CD8-positive, alpha-beta memory T cell (primary cell): Measurements from ENCODE around the gene KRT82. TPM values are rescaled to one million over a fixed set of nuclear protein-coding genes. Genes with fewer than 3 reads are reported as not detected.

ENCODE experiments used
- CTCF ChIA-PET: fragments of 350-600 bp; sonication (Branson Sonifier 250); formaldehyde crosslinking; loops from one replicate; lab custom pipeline; 2021; ENCODE audit warnings: antibody characterized with exemption; lab: Charles Lee
- POLR2A ChIA-PET: fragments of 350-600 bp; sonication (Branson Sonifier 250); formaldehyde crosslinking; loops from one replicate; lab custom pipeline; 2021; ENCODE audit warnings: antibody characterized with exemption; lab: Charles Lee
- DNase-seq, 5 donors: peaks; one replicate each; pipeline versions ENCODE4 v3.0.0 to v3.0.0-alpha.2; 2020 to 2022; ENCODE audit warnings: mixed read lengths in 1 of 5
- H3K27ac ChIP-seq: one replicate; pipeline ENCODE4 v1.7.0; 2013; ENCODE audit warnings: low read depth, mild to moderate bottlenecking, low read length, moderate library complexity
- H3K27me3 ChIP-seq: 2 replicates; pipeline ENCODE4 v1.7.0; 2013; ENCODE audit warnings: low read length, mild to moderate bottlenecking; ENCODE audit not compliant: insufficient read depth, poor library complexity, severe bottlenecking
- H3K36me3 ChIP-seq: 2 replicates; pipeline ENCODE4 v1.7.0; 2013; ENCODE audit warnings: mild to moderate bottlenecking, low read length, moderate library complexity; ENCODE audit not compliant: insufficient read depth
- H3K4me1 ChIP-seq: 2 replicates; pipeline ENCODE4 v1.7.0; 2013; ENCODE audit warnings: mild to moderate bottlenecking, low read length, moderate library complexity; ENCODE audit not compliant: insufficient read depth
- H3K4me3 ChIP-seq: 2 replicates; pipeline ENCODE4 v1.7.0; 2013; ENCODE audit warnings: mild to moderate bottlenecking, low read length
- H3K9me3 ChIP-seq: 2 replicates; pipeline ENCODE4 v1.7.0; 2013; ENCODE audit warnings: mild to moderate bottlenecking, low read length
- H3K27ac Mint-ChIP-seq, 8 donors: one replicate each; pipeline ENCODE4 v1.8.0; 2020 to 2021; ENCODE audit warnings: mixed read lengths in 8 of 8, mild to moderate bottlenecking in 6 of 8, inconsistent platforms in 3 of 8, moderate library complexity in 3 of 8
- H3K27me3 Mint-ChIP-seq, 2 donors: one replicate each; pipeline ENCODE4 v1.8.0; 2020 to 2021; ENCODE audit warnings: mixed read lengths in 2 of 2, mild to moderate bottlenecking in 1 of 2, moderate library complexity in 1 of 2
- H3K36me3 Mint-ChIP-seq, 3 donors: one replicate each; pipeline ENCODE4 v1.8.0; 2020 to 2021; ENCODE audit warnings: mixed read lengths in 3 of 3, inconsistent platforms in 1 of 3, mild to moderate bottlenecking in 1 of 3
- H3K4me1 Mint-ChIP-seq, 3 donors: one replicate each; pipeline ENCODE4 v1.8.0; 2020 to 2021; ENCODE audit warnings: mixed read lengths in 3 of 3, inconsistent platforms in 1 of 3, mild to moderate bottlenecking in 1 of 3
- H3K4me3 Mint-ChIP-seq, 7 donors: one replicate each; pipeline ENCODE4 v1.8.0; 2020 to 2021; ENCODE audit warnings: mixed read lengths in 7 of 7, mild to moderate bottlenecking in 6 of 7, moderate library complexity in 4 of 7, inconsistent platforms in 2 of 7
- H3K9me3 Mint-ChIP-seq, 5 donors: one replicate each; pipeline ENCODE4 v1.8.0; 2020 to 2022; ENCODE audit warnings: mixed read lengths in 5 of 5, mild to moderate bottlenecking in 3 of 5, moderate library complexity in 2 of 5, inconsistent platforms in 1 of 5
- polyA plus RNA-seq: library from polyadenylated mRNA; unstranded; fragments of 300-500 nt; fragmentation: Illumina TruSeq; gene quantifications from one replicate; pipeline ENCODE4 v1.2.3, GENCODE V29; 2021
- total RNA-seq, 2 experiments: library from RNA; stranded (reverse); gene quantifications; one replicate each; pipeline ENCODE4 v1.2.3, GENCODE V29; 2021

The KRT82 gene
- total and polyA plus RNA-seq, 3 experiments from 2014 or later: not detected

DNA sequence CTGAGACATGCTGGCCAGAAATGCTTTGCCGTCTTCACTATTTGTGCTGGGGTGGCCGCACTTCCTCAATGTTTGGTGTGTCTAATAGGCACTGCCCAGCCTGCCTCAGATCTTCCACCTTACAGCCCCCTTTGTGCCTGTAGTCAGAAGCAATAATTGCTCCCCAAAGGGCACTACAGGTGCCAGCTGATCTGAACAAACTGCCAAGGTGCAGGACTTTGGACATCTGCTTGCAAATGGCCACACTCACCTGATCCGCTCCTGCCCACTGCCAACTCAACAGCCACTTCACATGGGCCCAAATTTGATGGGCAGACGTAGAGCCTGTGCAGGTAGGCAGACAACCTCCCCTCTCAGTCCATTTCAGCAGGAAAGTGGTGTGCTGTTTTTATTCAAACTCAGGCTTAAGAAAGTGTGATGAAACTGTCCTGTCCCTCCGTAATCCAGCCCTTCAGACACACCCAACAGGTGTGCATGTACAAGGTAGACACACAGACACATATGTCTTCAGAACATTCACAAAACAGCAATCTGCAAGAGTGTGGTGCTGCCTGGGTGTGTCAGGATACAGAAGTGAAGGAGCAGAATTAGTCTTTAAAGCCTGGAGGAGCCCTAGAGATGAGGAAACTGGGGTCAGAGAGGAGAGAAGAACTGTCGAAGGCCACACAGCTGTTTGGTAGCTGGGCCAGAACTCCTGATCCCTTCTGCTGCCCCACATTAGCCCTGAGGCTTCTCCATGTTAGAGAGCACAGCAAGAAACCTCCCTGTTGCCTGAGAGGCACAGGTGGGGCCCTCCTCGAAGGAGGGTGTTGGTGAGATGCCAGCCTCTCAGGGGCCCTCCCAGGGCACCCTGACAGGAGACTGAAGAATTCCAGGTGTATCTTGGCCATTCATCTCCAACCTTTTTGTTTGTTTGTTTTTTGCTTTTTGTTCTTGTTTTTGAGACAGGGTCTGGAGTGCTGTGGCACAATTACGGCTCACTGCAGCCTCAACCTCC is 32.5 kb upstream of the KRT82 start:
- H3K27ac Mint-ChIP-seq: no peak overlapping the region
- no peak overlapping the region for H3K27ac ChIP-seq
- no peak overlapping the region for H3K4me3 ChIP-seq
- POLR2A ChIA-PET: no interaction called here
- DNase-seq: no peak
- no peaks in the 10 kb centered on the region for H3K9me3 Mint-ChIP-seq
- no peaks in the 10 kb centered on the region for H3K36me3 ChIP-seq
- H3K36me3 Mint-ChIP-seq: no peaks in the 10 kb centered on the region
- no peaks in the 10 kb centered on the region for H3K27me3 ChIP-seq
- peaks cover 11 to 58% of the 10 kb centered on the region in 2 donors for H3K27me3 Mint-ChIP-seq
- H3K4me1 ChIP-seq: no peaks in the 10 kb centered on the region
- no peaks in the 10 kb centered on the region for H3K4me1 Mint-ChIP-seq
- CTCF ChIA-PET: no interaction called here
- H3K9me3 ChIP-seq: no peaks in the 10 kb centered on the region
- H3K4me3 Mint-ChIP-seq: no peak overlapping the region

DNA sequence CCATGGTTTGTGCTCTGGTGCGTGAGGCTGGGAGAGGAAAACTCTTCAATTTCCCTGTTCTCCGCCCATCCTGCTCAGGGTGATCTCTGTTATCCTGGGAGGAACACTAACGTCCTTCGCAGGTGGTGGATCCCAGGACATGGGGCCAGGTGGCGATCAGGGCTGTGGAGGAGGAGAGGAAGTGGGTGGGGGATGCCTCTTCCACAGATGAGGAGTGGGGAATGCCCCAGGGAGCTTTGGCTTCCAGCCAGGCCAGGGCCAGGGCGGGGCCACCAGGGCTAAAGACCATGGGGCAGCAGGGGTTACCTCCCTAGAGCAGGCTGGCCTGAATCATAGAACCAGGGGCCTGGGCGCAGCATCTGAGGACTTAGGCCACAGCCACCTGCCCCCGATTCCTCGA is 31.4 kb upstream of the KRT82 start:
- no peaks in the 10 kb centered on the region for H3K4me1 ChIP-seq
- no peak overlapping the region for H3K27ac ChIP-seq
- Mint-ChIP-seq H3K9me3 (no peaks in the 10 kb centered on the region), H3K27me3 (peaks cover 15 to 58% of the 10 kb centered on the region in 2 donors), H3K4me1 (no peaks in the 10 kb centered on the region), H3K36me3 (no peaks in the 10 kb centered on the region), H3K4me3 (no peak overlapping the region), H3K27ac (no peak overlapping the region)
- H3K27me3 ChIP-seq: no peaks in the 10 kb centered on the region
- no peaks in the 10 kb centered on the region for H3K36me3 ChIP-seq
- CTCF ChIA-PET: no interaction called here
- no peaks in the 10 kb centered on the region for H3K9me3 ChIP-seq
- POLR2A ChIA-PET: no interaction called here
- DNase-seq: no peak
- H3K4me3 ChIP-seq: no peak overlapping the region

DNA sequence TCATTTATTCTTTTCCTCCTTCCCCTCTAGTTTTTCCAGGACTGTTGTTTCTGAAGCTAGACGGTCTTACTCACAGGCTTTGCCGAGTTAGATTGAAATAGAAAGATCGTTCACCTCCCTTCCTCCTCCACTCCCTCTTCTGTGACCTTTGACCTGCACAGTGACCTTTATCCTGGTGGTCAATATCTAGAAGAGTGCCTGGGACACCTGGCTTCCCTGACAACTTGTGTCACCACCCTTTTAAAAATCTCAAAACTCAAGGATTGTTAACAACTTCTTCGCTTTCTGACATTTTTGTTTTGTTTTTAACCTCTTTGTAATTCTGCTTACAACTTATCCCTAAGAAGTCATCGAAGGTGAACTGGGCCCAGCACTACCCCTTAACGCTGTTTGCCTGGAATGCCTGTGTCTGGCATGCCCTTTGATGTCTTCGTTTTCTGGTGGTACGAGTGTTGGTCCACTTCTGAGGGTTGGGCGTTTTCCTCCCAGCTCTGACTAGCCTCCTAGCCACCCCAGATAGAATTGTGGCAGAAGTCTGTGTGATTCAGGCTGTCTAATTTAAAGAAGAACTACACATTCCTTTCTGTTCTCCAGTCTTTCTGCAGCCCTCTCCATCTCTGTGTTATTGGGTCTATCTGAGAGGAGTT is 30.8 kb upstream of the KRT82 start:
- POLR2A ChIA-PET: no interaction called here
- H3K27me3 Mint-ChIP-seq: peaks cover 17 to 58% of the 10 kb centered on the region in 2 donors
- CTCF ChIA-PET: no interaction called here
- H3K27me3 ChIP-seq: no peaks in the 10 kb centered on the region
- no peaks in the 10 kb centered on the region for H3K4me1 Mint-ChIP-seq
- no peaks in the 10 kb centered on the region for H3K9me3 ChIP-seq
- H3K4me1 ChIP-seq: no peaks in the 10 kb centered on the region
- H3K4me3 Mint-ChIP-seq: no peak overlapping the region
- no peaks in the 10 kb centered on the region for H3K36me3 Mint-ChIP-seq
- H3K36me3 ChIP-seq: no peaks in the 10 kb centered on the region
- H3K27ac Mint-ChIP-seq: peak overlapping the region in 1 of 8 donors; percentile 38
- no peak for DNase-seq
- H3K9me3 Mint-ChIP-seq: no peaks in the 10 kb centered on the region
- no peak overlapping the region for H3K27ac ChIP-seq
- no peak overlapping the region for H3K4me3 ChIP-seq

DNA sequence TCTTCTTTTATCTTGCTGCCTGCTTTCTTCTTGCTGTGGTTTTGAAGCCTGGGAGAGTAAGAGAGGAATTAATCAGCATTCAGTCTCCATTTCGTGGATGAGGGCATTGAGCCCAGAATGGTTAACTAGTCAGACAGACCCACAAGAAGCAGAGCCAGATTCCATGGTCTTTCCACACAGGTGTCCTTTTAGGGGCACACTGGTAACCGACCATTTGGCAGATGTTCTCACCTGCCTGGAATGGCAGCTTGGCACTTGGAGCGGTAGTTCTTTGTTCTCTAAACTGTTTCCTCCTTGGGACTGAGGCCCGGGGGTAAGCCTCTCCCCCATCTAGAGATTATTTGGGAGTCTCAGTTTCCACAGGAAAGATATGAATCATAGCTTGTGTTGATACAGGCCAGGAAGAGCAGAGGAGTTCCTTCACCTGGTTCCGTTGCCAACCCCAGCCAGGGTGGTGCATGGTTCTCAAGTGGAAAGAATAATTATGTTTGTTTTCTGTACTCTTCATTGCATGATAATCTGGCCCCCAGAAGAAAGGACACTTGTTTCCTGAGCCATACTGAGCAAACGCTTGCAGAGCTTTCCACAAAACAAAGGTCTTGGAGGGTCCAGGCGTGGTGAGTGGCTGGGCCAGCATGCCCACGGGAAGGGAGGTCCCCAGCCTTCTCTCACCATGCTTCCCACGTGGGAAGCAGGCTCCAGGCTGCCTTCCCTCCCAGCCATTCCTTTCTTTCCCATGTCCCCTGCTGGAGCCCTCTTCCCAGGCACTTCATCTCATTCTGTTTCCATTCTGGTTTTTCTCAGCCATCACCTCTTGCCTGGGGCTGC is 30.1 kb upstream of the KRT82 start:
- no peaks in the 10 kb centered on the region for H3K9me3 Mint-ChIP-seq
- Histone ChIP-seq H3K27me3 (peaks cover 7% of the 10 kb centered on the region), H3K36me3 (no peaks in the 10 kb centered on the region), H3K4me1 (no peaks in the 10 kb centered on the region), H3K27ac (no peak overlapping the region), H3K4me3 (no peak overlapping the region), H3K9me3 (no peaks in the 10 kb centered on the region)
- peaks cover 20 to 55% of the 10 kb centered on the region in 2 donors for H3K27me3 Mint-ChIP-seq
- no peak overlapping the region for H3K4me3 Mint-ChIP-seq
- H3K4me1 Mint-ChIP-seq: no peaks in the 10 kb centered on the region
- H3K36me3 Mint-ChIP-seq: no peaks in the 10 kb centered on the region
- H3K27ac Mint-ChIP-seq: peak overlapping the region in 1 of 8 donors; percentile 38
- DNase-seq: no peak
- CTCF ChIA-PET: no interaction called here
- POLR2A ChIA-PET: no interaction called here

DNA sequence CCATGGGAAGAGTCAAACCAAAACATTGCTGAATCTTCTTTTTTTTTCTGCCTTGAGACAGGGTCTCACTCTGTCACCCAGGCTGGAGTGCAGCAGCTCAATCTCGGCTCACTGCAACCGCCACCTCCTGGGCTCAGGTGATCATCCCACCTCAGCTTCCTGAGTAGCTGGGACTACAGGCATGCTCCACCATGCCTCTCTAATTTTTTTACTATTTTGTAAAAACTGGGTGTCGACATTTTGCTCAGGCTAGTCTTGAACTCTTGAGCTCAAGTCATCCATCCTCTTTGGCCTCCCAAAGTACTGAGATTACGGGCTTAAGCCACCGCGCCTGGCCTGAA is 29.5 kb upstream of the KRT82 start:
- no peaks in the 10 kb centered on the region for H3K36me3 Mint-ChIP-seq
- Histone ChIP-seq H3K4me3 (no peak overlapping the region), H3K4me1 (no peaks in the 10 kb centered on the region), H3K36me3 (no peaks in the 10 kb centered on the region), H3K9me3 (no peaks in the 10 kb centered on the region), H3K27ac (no peak overlapping the region), H3K27me3 (peaks cover 11% of the 10 kb centered on the region)
- no peak overlapping the region for H3K27ac Mint-ChIP-seq
- no peak for DNase-seq
- no peaks in the 10 kb centered on the region for H3K9me3 Mint-ChIP-seq
- H3K4me3 Mint-ChIP-seq: no peak overlapping the region
- H3K4me1 Mint-ChIP-seq: no peaks in the 10 kb centered on the region
- H3K27me3 Mint-ChIP-seq: peaks cover 20 to 55% of the 10 kb centered on the region in 2 donors
- ChIA-PET POLR2A (no interaction called here), CTCF (no interaction called here)

- H3K4me1 Mint-ChIP-seq: no peaks in the 10 kb centered on the region
- no peaks in the 10 kb centered on the region for H3K36me3 ChIP-seq
- no peak overlapping the region for H3K4me3 Mint-ChIP-seq
- no peak for DNase-seq
- no peaks in the 10 kb centered on the region for H3K4me1 ChIP-seq
- ChIA-PET POLR2A (no interaction called here), CTCF (no interaction called here)
- H3K27me3 Mint-ChIP-seq: peaks cover 17 to 58% of the 10 kb centered on the region in 2 donors
- H3K4me3 ChIP-seq: no peak overlapping the region
- H3K9me3 Mint-ChIP-seq: no peaks in the 10 kb centered on the region
- H3K36me3 Mint-ChIP-seq: no peaks in the 10 kb centered on the region
- no peak overlapping the region for H3K27ac ChIP-seq
- H3K27ac Mint-ChIP-seq: no peak overlapping the region
- H3K9me3 ChIP-seq: no peaks in the 10 kb centered on the region
- H3K27me3 ChIP-seq: peaks cover 11% of the 10 kb centered on the region
Measured at GRCh38 chr12:52434760-52435530, 28.8 kb upstream of the KRT82 start.

DNA sequence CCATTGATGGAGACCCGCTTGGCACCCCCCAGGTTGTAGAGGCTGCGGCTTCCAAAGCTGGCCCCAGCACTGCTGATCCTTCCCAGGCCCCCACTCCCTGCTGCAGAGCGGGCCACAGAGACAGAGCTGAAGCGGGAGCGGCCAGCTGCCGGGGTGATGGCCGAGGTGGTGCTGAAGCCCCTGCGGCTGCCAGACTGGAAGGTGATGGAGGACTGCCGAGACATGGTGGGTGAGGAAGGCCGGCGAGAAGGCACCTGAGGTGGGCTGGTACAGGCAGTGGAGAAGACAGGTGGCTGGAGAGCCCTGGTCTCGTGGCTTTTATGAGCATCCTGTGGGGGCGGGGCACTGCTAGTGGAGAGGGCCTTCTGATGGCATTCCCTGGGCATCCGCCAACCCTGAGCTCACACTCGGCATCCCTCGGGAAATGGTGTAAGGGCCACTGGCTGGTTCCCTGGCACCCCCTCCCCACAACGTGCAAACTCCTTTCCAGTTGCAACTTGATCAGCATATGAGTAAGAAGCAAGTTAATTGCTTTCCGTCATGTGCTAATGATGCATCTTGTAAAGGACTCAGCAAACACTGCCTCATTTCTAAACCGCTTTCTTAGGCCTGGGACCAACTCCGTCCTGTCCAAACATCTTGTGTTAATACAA is 28.1 kb upstream of the KRT82 start, which contains the start of gene KRT75:
Gene KRT75, minus strand, starts transcription at position 291 of the 653 bp plus-strand sequence. Its CDS starts 67 bp downstream, at position 224.
- DNase-seq: no peak
- H3K4me3 Mint-ChIP-seq: no peak within 1 kb of the TSS
- no peaks in the 10 kb centered on the region for H3K4me1 Mint-ChIP-seq
- CTCF ChIA-PET: no interaction called here
- Histone ChIP-seq H3K27me3 (peaks cover 11% of the 10 kb centered on the region), H3K4me1 (no peaks in the 10 kb centered on the region), H3K36me3 (no peaks in the 10 kb centered on the region), H3K27ac (no peak within 1 kb of the TSS), H3K9me3 (no peaks in the 10 kb centered on the region), H3K4me3 (no peak within 1 kb of the TSS)
- H3K36me3 Mint-ChIP-seq: no peaks in the 10 kb centered on the region
- POLR2A ChIA-PET: no interaction called here
- H3K27me3 Mint-ChIP-seq: peaks cover 15 to 59% of the 10 kb centered on the region in 2 donors
- H3K9me3 Mint-ChIP-seq: no peaks in the 10 kb centered on the region
- H3K27ac Mint-ChIP-seq: no peak within 1 kb of the TSS
